HepG2 (cell line): ENCODE results near the gene TECRL.

ENCODE experiments used
- CTCF ChIP-seq: sonication (generic); formaldehyde crosslinking; IDR thresholded peaks from 2 replicates; pipeline ENCODE4 v1.5.0; 2020; ENCODE audit warnings: mild to moderate bottlenecking, missing genetic modification reagents, moderate library complexity
- FIP1L1 ChIP-seq: fragments of 200-400 bp; formaldehyde crosslinking; IDR thresholded peaks from 2 replicates; pipeline ENCODE4 v1.6.1; 2018; ENCODE audit warnings: low read depth, mild to moderate bottlenecking, low read length, moderate library complexity, borderline replicate concordance; ENCODE audit not compliant: insufficient read depth
- NR2F1 ChIP-seq, 2 experiments: fragments of 450-650 bp in 1 of 2; formaldehyde crosslinking in 1 of 2; IDR thresholded peaks; 2 replicates each; pipeline versions ENCODE4 v1.5.0 to v1.6.1; 2016 to 2020; ENCODE audit warnings: mild to moderate bottlenecking in 1 of 2, missing compliant biosample characterization in 1 of 2, missing genetic modification reagents in 1 of 2, moderate library complexity in 1 of 2

- TF ChIP-seq CTCF (CRISPR knock-in tag) = no peak
- no peak for TF ChIP-seq FIP1L1
- no peak for TF ChIP-seq NR2F1 (CRISPR knock-in tag; IDR thresholded peaks at IDR 0.05)
Observed at GRCh38 chr4:64384237-64385203, 24.7 kb downstream of the TECRL start.
